Measurements from ENCODE around the gene DGUOK.

The DGUOK gene

DNA sequence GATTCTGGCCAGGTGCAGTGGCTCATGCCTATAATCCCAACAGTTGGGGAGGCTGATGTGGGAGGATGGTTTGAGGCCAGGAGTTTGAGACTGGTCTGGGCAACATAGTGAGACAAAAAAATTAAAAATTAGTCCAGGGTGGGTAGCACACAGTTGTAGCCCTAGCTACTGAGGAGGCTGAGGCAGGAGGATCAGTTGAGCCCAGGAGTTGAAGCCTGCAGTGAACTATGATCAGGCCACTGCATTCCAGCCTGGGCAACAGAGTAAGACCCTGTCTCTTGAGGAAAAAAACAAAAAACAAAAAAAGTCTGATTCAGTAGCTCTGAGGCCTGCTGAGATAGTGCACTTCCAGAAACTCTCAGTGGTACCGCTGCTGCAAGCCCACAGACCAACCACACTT is 50.1 kb downstream of the DGUOK start:
- TF ChIP-seq, protein P1, sequence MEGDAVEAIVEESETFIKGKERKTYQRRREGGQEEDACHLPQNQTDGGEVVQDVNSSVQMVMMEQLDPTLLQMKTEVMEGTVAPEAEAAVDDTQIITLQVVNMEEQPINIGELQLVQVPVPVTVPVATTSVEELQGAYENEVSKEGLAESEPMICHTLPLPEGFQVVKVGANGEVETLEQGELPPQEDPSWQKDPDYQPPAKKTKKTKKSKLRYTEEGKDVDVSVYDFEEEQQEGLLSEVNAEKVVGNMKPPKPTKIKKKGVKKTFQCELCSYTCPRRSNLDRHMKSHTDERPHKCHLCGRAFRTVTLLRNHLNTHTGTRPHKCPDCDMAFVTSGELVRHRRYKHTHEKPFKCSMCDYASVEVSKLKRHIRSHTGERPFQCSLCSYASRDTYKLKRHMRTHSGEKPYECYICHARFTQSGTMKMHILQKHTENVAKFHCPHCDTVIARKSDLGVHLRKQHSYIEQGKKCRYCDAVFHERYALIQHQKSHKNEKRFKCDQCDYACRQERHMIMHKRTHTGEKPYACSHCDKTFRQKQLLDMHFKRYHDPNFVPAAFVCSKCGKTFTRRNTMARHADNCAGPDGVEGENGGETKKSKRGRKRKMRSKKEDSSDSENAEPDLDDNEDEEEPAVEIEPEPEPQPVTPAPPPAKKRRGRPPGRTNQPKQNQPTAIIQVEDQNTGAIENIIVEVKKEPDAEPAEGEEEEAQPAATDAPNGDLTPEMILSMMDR (IDR thresholded peaks at IDR 0.05) = no peak

DNA sequence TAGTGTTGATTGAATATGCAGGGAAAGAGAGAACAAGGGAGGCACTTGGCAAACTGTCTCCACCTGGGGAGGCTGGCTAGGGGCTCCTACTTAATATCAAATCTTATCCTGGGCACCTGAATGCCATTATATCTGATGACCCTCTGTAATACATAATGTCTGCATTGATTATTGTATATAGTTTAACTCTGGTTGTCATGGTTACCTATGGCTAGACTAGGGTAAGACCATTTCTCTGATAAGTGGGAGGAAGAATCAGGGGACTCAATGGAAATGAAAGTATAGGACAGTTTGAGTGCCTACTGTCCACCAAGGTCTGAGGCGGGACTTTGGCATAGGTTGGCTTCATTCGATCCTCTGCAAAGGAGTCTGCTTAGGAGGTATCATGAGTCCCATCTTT is 50.8 kb downstream of the DGUOK start:
- TF ChIP-seq, protein P1 (IDR thresholded peaks at IDR 0.05) = no peak

DNA sequence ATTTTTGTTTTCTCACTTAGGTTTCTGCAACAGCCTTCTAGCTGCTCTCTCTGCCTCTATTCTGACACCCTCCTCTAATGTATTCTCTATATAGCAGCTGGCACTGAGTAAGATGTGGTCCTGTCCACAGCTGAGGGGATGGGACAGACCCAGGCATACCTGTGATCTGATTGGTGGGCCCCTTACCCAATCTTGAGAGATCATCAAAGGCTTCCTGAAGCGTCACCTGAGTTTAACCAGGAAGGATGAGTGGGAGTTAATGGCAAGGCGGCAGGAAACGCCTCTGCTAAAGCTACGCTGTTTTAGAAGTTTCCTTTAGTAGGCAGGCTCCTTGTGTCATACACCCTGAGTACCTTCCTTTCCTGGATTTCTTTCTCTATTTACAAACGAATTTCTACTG is 52.3 kb downstream of the DGUOK start:
- TF ChIP-seq, protein P1 (IDR thresholded peaks at IDR 0.05) = no peak

DNA sequence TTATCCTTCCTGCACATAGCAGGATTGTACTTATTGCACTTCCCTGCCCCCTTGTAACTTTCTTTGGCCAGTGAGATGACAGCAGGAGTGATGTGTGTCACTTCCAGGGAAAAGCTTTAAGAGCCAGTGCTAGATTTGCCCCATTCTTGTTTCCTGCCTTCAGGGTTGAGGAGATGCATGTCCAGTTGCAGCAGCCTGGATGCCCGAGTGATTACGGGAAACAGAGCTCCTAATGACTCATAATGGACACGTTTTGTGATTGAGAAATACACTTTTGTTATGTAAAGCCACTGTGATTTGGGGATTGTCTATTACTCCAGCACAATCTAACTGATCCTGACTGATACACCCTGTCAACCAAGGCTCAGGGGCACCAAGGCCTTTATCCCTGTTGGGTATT is 53.0 kb downstream of the DGUOK start:
- TF ChIP-seq, protein P1 (IDR thresholded peaks at IDR 0.05) = no peak

DNA sequence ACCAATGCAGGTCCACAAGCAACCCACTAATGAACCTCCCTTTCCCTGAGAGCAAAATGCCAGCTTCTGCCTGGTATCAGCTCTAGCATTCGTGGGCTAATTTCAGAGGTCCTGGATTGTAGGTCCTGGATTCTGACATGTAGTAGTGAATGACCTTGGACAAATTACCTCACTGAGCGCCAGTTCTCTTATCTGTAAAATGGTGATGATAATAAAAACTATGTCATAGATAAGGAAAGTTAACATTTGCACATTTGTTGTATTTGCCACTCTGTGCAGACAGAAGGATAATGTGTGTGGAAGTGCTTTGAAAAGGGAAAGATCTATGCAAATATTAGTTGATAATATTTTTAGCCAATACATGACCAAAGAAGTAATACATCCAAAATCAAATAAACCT is 53.9 kb downstream of the DGUOK start:
- TF ChIP-seq, protein P1 (IDR thresholded peaks at IDR 0.05) = no peak

DNA sequence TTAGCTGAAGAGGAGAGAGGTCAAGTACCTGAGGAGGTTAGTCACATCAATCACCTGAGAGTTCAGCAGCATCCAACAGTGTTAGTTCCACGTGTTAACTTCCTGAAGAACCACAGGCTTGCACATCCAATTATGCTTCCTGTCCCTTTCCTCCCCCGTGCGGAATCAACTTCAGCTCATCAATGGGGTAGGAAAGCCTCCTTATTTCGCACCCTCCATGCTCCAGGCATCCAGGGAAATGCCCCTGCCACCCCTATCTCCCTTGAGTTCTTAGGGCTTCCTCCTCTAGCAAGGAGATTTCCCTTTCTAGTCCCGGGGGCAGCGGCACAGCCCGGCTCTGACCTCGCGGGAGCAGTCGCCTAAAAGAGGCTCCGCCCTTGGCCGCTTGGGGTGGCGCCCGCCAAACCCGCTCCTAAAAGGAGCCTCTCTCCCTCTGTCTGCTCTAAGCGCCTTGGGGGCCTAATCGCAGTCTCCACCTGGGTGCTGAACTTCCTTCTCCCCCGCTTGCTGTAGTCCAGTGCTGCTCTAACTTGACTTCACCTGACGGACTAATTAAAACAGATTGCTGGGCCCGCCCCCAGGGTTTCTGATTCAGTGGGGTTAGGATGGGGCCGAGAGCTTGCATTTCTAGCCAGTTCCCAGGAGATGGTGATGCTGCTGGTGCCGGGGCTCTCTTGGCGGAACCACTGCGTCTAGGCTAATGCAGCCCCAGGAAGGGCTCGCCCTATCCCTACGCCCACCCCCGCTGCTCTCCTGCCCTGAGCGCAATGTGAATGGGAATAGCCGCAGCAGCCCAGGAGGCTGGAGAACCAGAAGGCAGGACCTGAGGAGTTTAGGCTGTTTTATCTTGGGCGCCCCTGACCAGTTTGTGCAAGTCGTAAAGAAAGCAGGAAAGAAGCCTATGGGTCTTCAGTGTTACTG is 54.7 kb downstream of the DGUOK start:
- TF ChIP-seq, protein P1 (IDR thresholded peaks at IDR 0.05) = no peak

DNA sequence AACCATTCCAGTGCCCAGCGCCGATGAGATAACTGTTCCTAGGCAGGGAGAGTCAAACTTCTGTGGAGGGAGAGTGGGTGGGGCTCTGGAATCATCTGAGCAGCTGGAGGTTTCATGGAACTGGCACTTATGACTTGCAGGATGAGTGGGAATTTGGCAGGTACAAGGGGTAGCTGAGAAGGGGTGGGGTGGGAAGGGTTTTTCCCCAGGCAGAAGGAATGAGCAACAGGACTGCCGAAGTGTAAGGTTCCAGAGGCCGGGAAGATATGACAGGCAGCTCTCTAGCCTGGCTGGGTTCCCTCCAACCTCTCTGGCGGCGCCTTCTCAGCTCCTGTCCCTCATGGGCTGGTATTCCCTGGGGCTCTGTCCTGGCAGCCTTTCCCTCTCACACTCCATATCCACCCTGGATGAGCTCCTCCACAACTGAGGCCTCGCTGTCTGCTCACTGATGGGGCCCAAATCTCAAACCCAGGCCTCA is 55.5 kb downstream of the DGUOK start:
- TF ChIP-seq, protein P1 (IDR thresholded peaks at IDR 0.05) = no peak
